ENCODE results near the gene NFATC1.

The NFATC1 gene

GRCh38 chr18:79445696-79446561 lies 50.2 kb downstream of the NFATC1 start:
- H2AK5ac ChIP-seq (ENCODE audit: low read depth, low read length), result no peak overlapping the region
- no peak overlapping the region for H3K9ac ChIP-seq (ENCODE audit: low read depth, low read length, poor library complexity)
- H3K9me3 ChIP-seq (replicated peaks in 1 of 2; ENCODE audit: control insufficient read depth in 2 of 2, insufficient read depth in 1 of 2, low read depth in 1 of 2, low read length in 2 of 2), result no peaks in the 10 kb centered on the region
- H3K4ac ChIP-seq (ENCODE audit: low read length), result no peak overlapping the region
- H3K4me1 ChIP-seq (ENCODE audit: control insufficient read depth in 2 of 2, insufficient read depth in 1 of 2, low read depth in 1 of 2, low read length in 2 of 2), result peaks cover 5% of the 10 kb centered on the region in 2 donors
- no peak overlapping the region for H4K91ac ChIP-seq (ENCODE audit: low read depth, low read length, poor library complexity)
- H2BK12ac ChIP-seq (ENCODE audit: low read length), result no peak overlapping the region
- no peak overlapping the region for H3K23ac ChIP-seq (ENCODE audit: low read depth, low read length, poor library complexity)
- H2BK15ac ChIP-seq (ENCODE audit: low read length), result no peak overlapping the region
- no peak overlapping the region for H3K4me3 ChIP-seq (ENCODE audit: low read length in 2 of 2)
- DNase-seq (ENCODE audit: low spot score), result no peak
- no peak overlapping the region for H3K14ac ChIP-seq (ENCODE audit: low read length)
- no CpG with 5 or more reads among the region's 18 CpGs for WGBS, 2 donors (ENCODE audit: extremely low coverage in 2 of 2, insufficient read length in 2 of 2, insufficient replicate concordance in 1 of 2)
- H3K4me2 ChIP-seq (ENCODE audit: insufficient read depth, low read length, poor library complexity, severe bottlenecking), result no peak overlapping the region
- peak overlapping the region; percentile 11 for H3K18ac ChIP-seq (ENCODE audit: low read length)
- H2BK5ac ChIP-seq (ENCODE audit: low read length), result no peak overlapping the region
- H3K27me3 ChIP-seq (ENCODE audit: control insufficient read depth in 3 of 3, insufficient read depth in 3 of 3, low read depth in 1 of 3, low read length in 3 of 3), result no peaks in the 10 kb centered on the region
- H3K79me1 ChIP-seq (ENCODE audit: low read depth, low read length), result peaks cover 3% of the 10 kb centered on the region
- no peak overlapping the region for H2AFZ ChIP-seq (ENCODE audit: low read length)
- H2BK120ac ChIP-seq (ENCODE audit: low read depth, low read length), result no peak overlapping the region
- no peak overlapping the region for H3K27ac ChIP-seq (replicated peaks; ENCODE audit: low read length)
- H4K8ac ChIP-seq (ENCODE audit: low read depth, low read length), result no peak overlapping the region
- H3K36me3 ChIP-seq (replicated peaks in 1 of 2; ENCODE audit: control insufficient read depth in 2 of 2, insufficient read depth in 2 of 2, low read length in 2 of 2), result no peaks in the 10 kb centered on the region

GRCh38 chr18:79446931-79447330 lies 51.2 kb downstream of the NFATC1 start:
- H3K4ac ChIP-seq (ENCODE audit: low read length), result no peak overlapping the region
- WGBS, 2 donors (ENCODE audit: extremely low coverage in 2 of 2, insufficient read length in 2 of 2, insufficient replicate concordance in 1 of 2), result no CpG with 5 or more reads among the region's 24 CpGs
- H3K9me3 ChIP-seq (replicated peaks in 1 of 2; ENCODE audit: control insufficient read depth in 2 of 2, insufficient read depth in 1 of 2, low read depth in 1 of 2, low read length in 2 of 2), result no peaks in the 10 kb centered on the region
- no peak overlapping the region for H3K4me3 ChIP-seq (ENCODE audit: low read length in 2 of 2)
- no peak overlapping the region for H2BK5ac ChIP-seq (ENCODE audit: low read length)
- DNase-seq (ENCODE audit: low spot score), result no peak
- H2BK12ac ChIP-seq (ENCODE audit: low read length), result peak overlapping the region; percentile 30
- H3K23ac ChIP-seq (ENCODE audit: low read depth, low read length, poor library complexity), result no peak overlapping the region
- peaks cover 5% of the 10 kb centered on the region in 2 donors for H3K4me1 ChIP-seq (ENCODE audit: control insufficient read depth in 2 of 2, insufficient read depth in 1 of 2, low read depth in 1 of 2, low read length in 2 of 2)
- H3K27ac ChIP-seq (replicated peaks; ENCODE audit: low read length), result no peak overlapping the region
- no peak overlapping the region for H2BK120ac ChIP-seq (ENCODE audit: low read depth, low read length)
- no peak overlapping the region for H2BK15ac ChIP-seq (ENCODE audit: low read length)
- H3K4me2 ChIP-seq (ENCODE audit: insufficient read depth, low read length, poor library complexity, severe bottlenecking), result no peak overlapping the region
- no peak overlapping the region for H4K8ac ChIP-seq (ENCODE audit: low read depth, low read length)
- H3K79me1 ChIP-seq (ENCODE audit: low read depth, low read length), result peaks cover 2% of the 10 kb centered on the region
- no peak overlapping the region for H4K91ac ChIP-seq (ENCODE audit: low read depth, low read length, poor library complexity)
- H3K27me3 ChIP-seq (ENCODE audit: control insufficient read depth in 3 of 3, insufficient read depth in 3 of 3, low read depth in 1 of 3, low read length in 3 of 3), result no peaks in the 10 kb centered on the region
- no peak overlapping the region for H3K9ac ChIP-seq (ENCODE audit: low read depth, low read length, poor library complexity)
- H3K14ac ChIP-seq (ENCODE audit: low read length), result peak overlapping the region; percentile 64
- H3K36me3 ChIP-seq (replicated peaks in 1 of 2; ENCODE audit: control insufficient read depth in 2 of 2, insufficient read depth in 2 of 2, low read length in 2 of 2), result no peaks in the 10 kb centered on the region
- H2AFZ ChIP-seq (ENCODE audit: low read length), result no peak overlapping the region
- H3K18ac ChIP-seq (ENCODE audit: low read length), result peak overlapping the region; percentile 74
- peak overlapping the region; percentile 94 for H2AK5ac ChIP-seq (ENCODE audit: low read depth, low read length)

- no peak overlapping the region for H2AFZ ChIP-seq (ENCODE audit: low read length)
- DNase-seq (ENCODE audit: low spot score), result no peak
- H2AK5ac ChIP-seq (ENCODE audit: low read depth, low read length), result peak overlapping the region; percentile 74
- H3K4ac ChIP-seq (ENCODE audit: low read length), result no peak overlapping the region
- H3K18ac ChIP-seq (ENCODE audit: low read length), result peak overlapping the region; percentile 83
- H4K91ac ChIP-seq (ENCODE audit: low read depth, low read length, poor library complexity), result no peak overlapping the region
- no peak overlapping the region for H3K4me2 ChIP-seq (ENCODE audit: insufficient read depth, low read length, poor library complexity, severe bottlenecking)
- H3K79me1 ChIP-seq (ENCODE audit: low read depth, low read length), result no peaks in the 10 kb centered on the region
- no peaks in the 10 kb centered on the region for H3K27me3 ChIP-seq (ENCODE audit: control insufficient read depth in 3 of 3, insufficient read depth in 3 of 3, low read depth in 1 of 3, low read length in 3 of 3)
- no peak overlapping the region for H4K8ac ChIP-seq (ENCODE audit: low read depth, low read length)
- H3K27ac ChIP-seq (replicated peaks; ENCODE audit: low read length), result no peak overlapping the region
- H2BK15ac ChIP-seq (ENCODE audit: low read length), result no peak overlapping the region
- no CpG with 5 or more reads among the region's 29 CpGs for WGBS, 2 donors (ENCODE audit: extremely low coverage in 2 of 2, insufficient read length in 2 of 2, insufficient replicate concordance in 1 of 2)
- H3K23ac ChIP-seq (ENCODE audit: low read depth, low read length, poor library complexity), result peak overlapping the region; percentile 89
- no peaks in the 10 kb centered on the region for H3K36me3 ChIP-seq (replicated peaks in 1 of 2; ENCODE audit: control insufficient read depth in 2 of 2, insufficient read depth in 2 of 2, low read length in 2 of 2)
- peak overlapping the region; percentile 89 for H3K14ac ChIP-seq (ENCODE audit: low read length)
- H2BK5ac ChIP-seq (ENCODE audit: low read length), result no peak overlapping the region
- peak overlapping the region; percentile 55 for H3K9ac ChIP-seq (ENCODE audit: low read depth, low read length, poor library complexity)
- H3K4me3 ChIP-seq (ENCODE audit: low read length in 2 of 2), result no peak overlapping the region
- no peak overlapping the region for H2BK12ac ChIP-seq (ENCODE audit: low read length)
- H3K4me1 ChIP-seq (ENCODE audit: control insufficient read depth in 2 of 2, insufficient read depth in 1 of 2, low read depth in 1 of 2, low read length in 2 of 2), result peaks cover 5% of the 10 kb centered on the region in 2 donors
- H3K9me3 ChIP-seq (replicated peaks in 1 of 2; ENCODE audit: control insufficient read depth in 2 of 2, insufficient read depth in 1 of 2, low read depth in 1 of 2, low read length in 2 of 2), result no peaks in the 10 kb centered on the region
- H2BK120ac ChIP-seq (ENCODE audit: low read depth, low read length), result no peak overlapping the region
Measured at GRCh38 chr18:79447703-79448367, 52.1 kb downstream of the NFATC1 start.

GRCh38 chr18:79448621-79449020 lies 52.9 kb downstream of the NFATC1 start:
- no peak for DNase-seq (ENCODE audit: low spot score)
- H2AK5ac ChIP-seq (ENCODE audit: low read depth, low read length), result no peak overlapping the region
- no peaks in the 10 kb centered on the region for H3K27me3 ChIP-seq (ENCODE audit: control insufficient read depth in 3 of 3, insufficient read depth in 3 of 3, low read depth in 1 of 3, low read length in 3 of 3)
- peak overlapping the region; percentile 63 for H3K14ac ChIP-seq (ENCODE audit: low read length)
- no peak overlapping the region for H4K8ac ChIP-seq (ENCODE audit: low read depth, low read length)
- H3K4me1 ChIP-seq (ENCODE audit: control insufficient read depth in 2 of 2, insufficient read depth in 1 of 2, low read depth in 1 of 2, low read length in 2 of 2), result peaks cover 1 to 5% of the 10 kb centered on the region in 2 donors
- no peak overlapping the region for H2BK120ac ChIP-seq (ENCODE audit: low read depth, low read length)
- H2BK12ac ChIP-seq (ENCODE audit: low read length), result no peak overlapping the region
- H3K18ac ChIP-seq (ENCODE audit: low read length), result no peak overlapping the region
- no peaks in the 10 kb centered on the region for H3K79me1 ChIP-seq (ENCODE audit: low read depth, low read length)
- no peaks in the 10 kb centered on the region for H3K36me3 ChIP-seq (replicated peaks in 1 of 2; ENCODE audit: control insufficient read depth in 2 of 2, insufficient read depth in 2 of 2, low read length in 2 of 2)
- no peaks in the 10 kb centered on the region for H3K9me3 ChIP-seq (replicated peaks in 1 of 2; ENCODE audit: control insufficient read depth in 2 of 2, insufficient read depth in 1 of 2, low read depth in 1 of 2, low read length in 2 of 2)
- no peak overlapping the region for H2BK15ac ChIP-seq (ENCODE audit: low read length)
- no CpG with 5 or more reads among the region's 25 CpGs for WGBS, 2 donors (ENCODE audit: extremely low coverage in 2 of 2, insufficient read length in 2 of 2, insufficient replicate concordance in 1 of 2)
- H4K91ac ChIP-seq (ENCODE audit: low read depth, low read length, poor library complexity), result no peak overlapping the region
- H3K27ac ChIP-seq (replicated peaks; ENCODE audit: low read length), result no peak overlapping the region
- no peak overlapping the region for H3K4ac ChIP-seq (ENCODE audit: low read length)
- no peak overlapping the region for H2AFZ ChIP-seq (ENCODE audit: low read length)
- H3K4me2 ChIP-seq (ENCODE audit: insufficient read depth, low read length, poor library complexity, severe bottlenecking), result no peak overlapping the region
- no peak overlapping the region for H3K9ac ChIP-seq (ENCODE audit: low read depth, low read length, poor library complexity)
- no peak overlapping the region for H3K4me3 ChIP-seq (ENCODE audit: low read length in 2 of 2)
- no peak overlapping the region for H3K23ac ChIP-seq (ENCODE audit: low read depth, low read length, poor library complexity)
- H2BK5ac ChIP-seq (ENCODE audit: low read length), result no peak overlapping the region

All from neuronal stem cell (in vitro differentiated cells).